GM19468 (cell line): ENCODE measurements around the gene SPACDR.
"Not testable (repeated sequence)": the region's sequence is repeated elsewhere in the genome, so short reads cannot be mapped to it uniquely, and the experiment has no call there.

Experiments
- ATAC-seq: cut with Tn5 transposase; IDR thresholded peaks from one replicate; pipeline ENCODE4 v1.9.1; 2021; ENCODE audit warnings: mild to moderate bottlenecking, moderate library complexity, moderate number of reproducible peaks; ENCODE audit not compliant: unreplicated experiment; ENCODE audit errors: extremely low read depth

Gene SPACDR

GRCh38 chr7:100464210-100464660 lies at the start of gene SPACDR:
Gene SPACDR (minus strand): TSS chr7:100464260. CDS start chr7:100464025, 235 bp downstream.
- no peak for ATAC-seq

- no peak for ATAC-seq
Measured at GRCh38 chr7:100513212-100513810, 49.3 kb upstream of the SPACDR start.

GRCh38 chr7:100510437-100511239 lies 46.6 kb upstream of the SPACDR start:
- no peak for ATAC-seq

- ATAC-seq = no peak
Measured at GRCh38 chr7:100509231-100509630, 45.2 kb upstream of the SPACDR start.

GRCh38 chr7:100506356-100506923 lies 42.4 kb upstream of the SPACDR start:
- no peak for ATAC-seq

- ATAC-seq = no peak
Measured at GRCh38 chr7:100504887-100505611, 41.0 kb upstream of the SPACDR start.

GRCh38 chr7:100504031-100504430 lies 40.0 kb upstream of the SPACDR start:
- ATAC-seq = not testable (repeated sequence)

GRCh38 chr7:100500743-100501142 lies 36.7 kb upstream of the SPACDR start:
- not testable (repeated sequence) for ATAC-seq

GRCh38 chr7:100496509-100496908 lies 32.4 kb upstream of the SPACDR start:
- no peak for ATAC-seq

- no peak for ATAC-seq
Measured at GRCh38 chr7:100493476-100494264, 29.6 kb upstream of the SPACDR start.

- no peak for ATAC-seq
Measured at GRCh38 chr7:100492738-100493475, 28.8 kb upstream of the SPACDR start.

GRCh38 chr7:100491192-100491578 lies 27.1 kb upstream of the SPACDR start:
- no peak for ATAC-seq

GRCh38 chr7:100490483-100491191 lies 26.6 kb upstream of the SPACDR start:
- no peak for ATAC-seq

- ATAC-seq = no peak
Measured at GRCh38 chr7:100489824-100490223, 25.8 kb upstream of the SPACDR start.

- ATAC-seq = no peak
Measured at GRCh38 chr7:100489121-100489520, 25.1 kb upstream of the SPACDR start.

GRCh38 chr7:100488333-100489095 lies 24.5 kb upstream of the SPACDR start:
- ATAC-seq = no peak

GRCh38 chr7:100486753-100487446 lies 22.8 kb upstream of the SPACDR start:
- no peak for ATAC-seq
